Measurements from ENCODE around the gene BCKDHA.

The BCKDHA gene

DNA sequence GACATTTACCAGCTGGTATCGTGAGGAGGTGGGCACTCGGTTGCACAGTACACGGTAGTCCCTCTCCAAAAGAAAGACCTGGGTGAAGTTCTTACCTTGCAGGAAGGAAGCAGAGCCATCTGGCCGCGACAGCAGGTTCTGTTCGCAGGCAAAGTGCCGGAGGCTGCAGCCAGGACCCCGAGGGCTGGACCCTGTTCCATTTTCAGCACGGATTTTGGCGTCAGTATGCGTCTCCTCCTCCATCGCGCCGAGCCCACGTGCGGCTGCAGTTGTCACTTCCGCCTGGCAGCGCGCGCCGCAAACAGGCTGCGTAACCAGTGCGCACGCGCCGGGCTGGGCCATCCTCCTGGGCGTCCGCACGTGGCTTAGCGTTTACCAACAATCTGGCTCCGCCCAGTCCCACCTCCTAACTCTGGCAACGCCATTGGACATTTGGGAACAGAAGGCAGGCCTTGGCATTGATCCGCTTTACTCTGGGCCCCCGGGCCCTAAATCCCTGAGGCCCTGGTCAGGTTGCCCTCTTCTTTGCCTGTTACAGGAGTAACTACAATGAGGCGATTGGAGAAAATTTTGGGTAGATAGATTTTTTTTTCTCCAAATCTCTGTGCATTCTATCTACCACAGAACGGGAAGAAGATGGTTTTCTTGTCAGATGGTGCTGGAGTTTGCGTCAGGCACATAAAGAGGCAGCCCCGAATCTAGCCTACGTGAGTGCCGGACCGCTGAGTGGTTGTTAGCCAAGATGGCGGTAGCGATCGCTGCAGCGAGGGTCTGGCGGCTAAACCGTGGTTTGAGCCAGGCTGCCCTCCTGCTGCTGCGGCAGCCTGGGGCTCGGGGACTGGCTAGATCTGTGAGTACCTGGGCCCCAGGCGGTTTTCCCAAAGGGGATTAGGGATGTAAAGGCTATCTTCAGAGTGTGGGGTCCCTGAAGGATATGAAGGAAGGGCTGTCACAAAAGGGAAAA lies at the start of gene BCKDHA, which contains the start of gene EXOSC5:
BCKDHA (plus strand) TSS at position 733 of the 964 bp plus-strand sequence; CDS start at position 743, 10 bp downstream.
EXOSC5 (minus strand) TSS at position 274 of the 964 bp plus-strand sequence; CDS start at position 243, 31 bp downstream.
- Histone ChIP-seq H3K4me3 (peak within 1 kb of the TSS; percentile 79), H3K27ac (peak within 1 kb of the TSS; percentile 72 to 80)
- TF ChIP-seq, protein P1, sequence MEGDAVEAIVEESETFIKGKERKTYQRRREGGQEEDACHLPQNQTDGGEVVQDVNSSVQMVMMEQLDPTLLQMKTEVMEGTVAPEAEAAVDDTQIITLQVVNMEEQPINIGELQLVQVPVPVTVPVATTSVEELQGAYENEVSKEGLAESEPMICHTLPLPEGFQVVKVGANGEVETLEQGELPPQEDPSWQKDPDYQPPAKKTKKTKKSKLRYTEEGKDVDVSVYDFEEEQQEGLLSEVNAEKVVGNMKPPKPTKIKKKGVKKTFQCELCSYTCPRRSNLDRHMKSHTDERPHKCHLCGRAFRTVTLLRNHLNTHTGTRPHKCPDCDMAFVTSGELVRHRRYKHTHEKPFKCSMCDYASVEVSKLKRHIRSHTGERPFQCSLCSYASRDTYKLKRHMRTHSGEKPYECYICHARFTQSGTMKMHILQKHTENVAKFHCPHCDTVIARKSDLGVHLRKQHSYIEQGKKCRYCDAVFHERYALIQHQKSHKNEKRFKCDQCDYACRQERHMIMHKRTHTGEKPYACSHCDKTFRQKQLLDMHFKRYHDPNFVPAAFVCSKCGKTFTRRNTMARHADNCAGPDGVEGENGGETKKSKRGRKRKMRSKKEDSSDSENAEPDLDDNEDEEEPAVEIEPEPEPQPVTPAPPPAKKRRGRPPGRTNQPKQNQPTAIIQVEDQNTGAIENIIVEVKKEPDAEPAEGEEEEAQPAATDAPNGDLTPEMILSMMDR (IDR thresholded peaks at IDR 0.05), result no peak
- peak; percentile 99 for DNase-seq (ENCODE audit: low spot score)

DNA sequence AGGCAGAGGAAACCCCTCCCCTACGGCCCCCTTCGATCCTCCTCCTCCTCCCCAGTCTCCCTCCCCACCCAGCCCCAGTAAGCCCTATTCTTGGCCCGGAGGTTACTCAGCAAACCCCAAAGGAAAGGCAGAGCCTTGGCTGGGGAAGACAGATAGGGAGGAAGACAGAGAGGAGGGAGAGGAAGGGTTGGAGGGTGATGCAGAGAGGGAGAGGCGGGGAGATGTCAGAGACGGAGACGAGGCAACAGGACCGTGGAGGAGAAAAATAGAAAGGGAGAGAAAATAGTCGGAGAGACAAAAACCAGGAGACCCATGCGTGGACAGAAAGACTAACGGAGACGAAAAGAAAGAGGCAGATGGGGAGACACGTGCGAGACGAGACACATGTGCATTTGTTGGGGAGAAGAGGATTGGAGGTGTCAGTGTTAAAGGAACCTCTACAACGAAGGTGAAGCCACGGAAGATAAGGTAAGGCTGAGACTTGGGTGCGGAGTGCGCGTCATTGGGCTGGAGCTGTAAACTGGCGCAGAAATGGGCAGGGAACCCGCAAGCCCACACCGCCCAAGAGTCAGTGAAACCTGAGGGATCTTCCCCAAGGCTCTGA lies 46.8 kb upstream of the BCKDHA start:
- Histone ChIP-seq H3K4me3 (peak overlapping the region; percentile 93), H3K27ac (peak overlapping the region; percentile 84 to 93)
- TF ChIP-seq, protein P1 (IDR thresholded peaks at IDR 0.05), result no peak
- DNase-seq (ENCODE audit: low spot score), result no peak

DNA sequence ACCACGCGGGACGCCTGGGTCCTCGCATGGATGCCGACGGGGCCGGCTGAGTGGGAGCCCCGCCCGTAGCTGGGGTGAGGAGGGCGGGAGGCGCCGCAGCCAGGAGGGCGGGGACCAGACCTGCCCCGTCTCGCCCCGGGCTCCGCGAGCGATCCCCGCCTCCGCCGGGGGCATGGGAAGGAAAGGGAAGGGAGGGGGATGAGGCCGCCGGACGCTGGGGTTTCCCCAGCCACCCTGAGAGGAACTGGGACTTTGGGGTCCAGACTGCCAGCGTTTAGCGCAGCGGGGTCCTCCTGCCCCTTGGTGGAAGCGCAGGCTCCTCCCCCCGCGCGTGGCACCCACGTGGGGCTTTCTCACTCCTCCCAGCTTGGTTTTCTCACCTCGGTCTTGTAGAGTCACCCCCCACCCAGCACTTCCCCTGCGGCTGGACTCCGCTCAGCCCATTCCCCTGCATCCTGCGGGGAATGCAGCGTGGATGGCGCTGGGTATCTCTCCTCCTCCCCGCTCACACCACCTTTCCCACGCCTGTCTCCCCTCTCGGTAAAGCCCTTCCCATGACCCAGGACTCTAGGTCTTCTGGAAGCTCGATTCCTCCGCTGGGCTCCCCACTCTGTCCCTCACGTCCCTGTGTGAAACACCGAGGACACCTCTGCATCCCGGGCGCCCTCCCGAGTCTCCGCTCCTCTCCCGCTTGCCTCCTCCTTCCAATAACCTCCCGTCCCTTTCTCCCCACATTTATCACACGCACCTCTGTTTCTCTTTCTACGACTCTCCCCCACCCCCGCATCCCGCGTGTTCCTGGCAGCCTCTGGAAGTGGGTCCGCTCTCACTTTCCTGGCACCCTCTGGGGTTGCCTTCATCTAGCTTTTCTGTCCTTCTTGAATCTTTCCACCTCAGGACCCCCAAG lies 46.0 kb upstream of the BCKDHA start:
- peak overlapping the region; percentile 84 to 93 for H3K27ac ChIP-seq
- peak; percentile 83 for DNase-seq (ENCODE audit: low spot score)

DNA sequence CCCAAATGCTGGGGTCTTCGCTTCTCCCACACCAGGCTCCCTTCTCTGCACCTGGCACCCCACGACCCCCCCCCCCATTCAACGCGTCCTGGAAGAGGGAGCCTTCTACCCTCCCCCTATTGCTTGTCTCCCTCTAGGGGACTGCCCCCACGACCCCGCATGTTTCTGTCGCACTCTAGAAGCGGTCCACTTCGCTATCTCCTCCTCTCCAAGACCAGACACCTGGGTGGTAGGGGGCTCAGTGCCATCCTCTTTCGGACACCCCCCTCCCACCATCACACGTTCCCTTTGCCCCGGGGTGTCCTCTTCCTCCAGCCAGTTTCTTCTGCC lies 45.4 kb upstream of the BCKDHA start:
- H3K4me3 ChIP-seq, result peak overlapping the region; percentile 93
- no peak for DNase-seq (ENCODE audit: low spot score)
- TF ChIP-seq, protein P1 (IDR thresholded peaks at IDR 0.05), result no peak
- peak overlapping the region; percentile 84 to 93 for H3K27ac ChIP-seq

More for the DNA sequence above, 46.0 kb upstream of the BCKDHA start:
- TF ChIP-seq, protein P1 (IDR thresholded peaks at IDR 0.05), result no peak
- H3K4me3 ChIP-seq, result peak overlapping the region; percentile 93

DNA sequence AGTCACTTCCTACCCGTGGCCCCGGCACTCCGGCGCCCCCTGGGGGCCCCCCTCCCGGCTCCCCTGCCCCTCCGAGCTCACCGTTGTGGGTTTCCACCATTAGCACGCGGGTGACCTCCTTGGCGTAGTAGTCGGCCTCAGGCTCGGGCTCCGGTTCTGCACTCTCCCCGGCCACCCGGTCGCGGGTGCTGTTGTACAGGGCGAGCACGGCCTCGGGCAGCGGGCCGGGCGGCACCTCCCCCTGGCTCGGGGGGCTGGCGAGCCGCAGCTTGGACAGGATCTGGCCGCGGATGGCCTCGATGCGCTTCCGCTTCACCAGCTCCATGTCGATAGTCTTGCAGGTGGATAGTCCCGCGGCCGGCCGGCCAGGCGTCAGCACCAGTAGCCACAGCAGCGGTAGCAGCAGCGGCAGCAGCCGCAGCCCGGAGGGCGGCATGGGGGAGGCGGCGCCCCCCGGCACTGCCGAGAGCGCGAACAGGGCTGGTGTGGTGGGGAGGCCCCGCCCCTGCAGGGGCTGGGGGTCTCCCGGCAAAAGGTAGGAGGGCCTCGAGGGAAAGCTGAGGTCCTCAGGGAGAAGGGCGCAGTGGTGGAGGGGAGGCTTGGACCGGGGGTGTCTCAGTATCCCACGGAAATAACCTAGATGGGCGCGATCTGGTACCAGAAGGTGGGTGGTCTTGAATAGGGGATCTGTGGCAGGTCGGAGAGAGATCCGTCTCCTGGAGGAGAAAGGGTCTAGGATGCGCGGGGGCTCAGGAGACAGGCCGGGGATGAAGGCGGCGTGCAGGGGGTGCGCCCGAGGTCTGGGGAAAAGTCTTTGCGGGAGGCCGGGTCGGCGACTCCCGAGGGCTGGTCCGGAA lies 44.8 kb upstream of the BCKDHA start:
- Histone ChIP-seq H3K4me3 (peak overlapping the region; percentile 93), H3K27ac (peak overlapping the region; percentile 84 to 93)
- peak; percentile 83 for DNase-seq (ENCODE audit: low spot score)
- TF ChIP-seq, protein P1 (IDR thresholded peaks at IDR 0.05), result peak; percentile 16

Measured in coronary artery (tissue), 2 donors.